K562 (cell line): ENCODE results near the gene SPX. TPM values are rescaled to one million over a fixed set of nuclear protein-coding genes. Genes with fewer than 3 reads are reported as not detected.

Source experiments
- ATAC-seq: fragments of 200-7000 bp; cut with Tn5 transposase; 3 replicates; pipeline ENCODE4 v1.9.1; 2020; ENCODE audit warnings: moderate library complexity
- BruUV-seq: library from RNA; stranded (reverse); fragments of 400-500 nt; replicated peaks from 2 replicates; lab custom pipeline; 2021; lab: Mats Ljungman, UMichigan
- CTCF ChIA-PET: fragments of 300-600 bp; formaldehyde crosslinking; extraction: SDS; loops from one replicate; lab custom pipeline; 2021; ENCODE audit warnings: low intra/inter-chr PET ratio; lab: Yijun Ruan, JAX
- POLR2A ChIA-PET: fragments of 300-600, 350-650 bp; sonication (Branson Sonifier 250); formaldehyde crosslinking; extraction: SDS; loops from one replicate; lab custom pipeline; 2021; ENCODE audit warnings: antibody characterized with exemption, inconsistent platforms; lab: Yijun Ruan, JAX
- DNase-seq, 4 experiments: peaks; one replicate each; pipeline versions ENCODE4 v3.0.0 to v3.0.0-alpha.2; 2011 to 2018; ENCODE audit warnings: low spot score in 3 of 4, mixed read lengths in 3 of 4; ENCODE audit errors: extremely low read depth in 1 of 4
- FAIRE-seq: peaks from 2 replicates; lab custom pipeline; 2011; peaks lifted over from hg19 to GRCh38; lab: Jason Lieb, UNC
- H2AFZ ChIP-seq: 2 replicates; pipeline ENCODE4 v1.6.0; 2011; ENCODE audit warnings: low read depth, low read length, control low read depth, inconsistent platforms
- H3K27ac ChIP-seq: fragments of 200-600 bp; 3 replicates; pipeline ENCODE4 v1.8.0; 2011; ENCODE audit warnings: low read depth, mild to moderate bottlenecking, control low read depth, inconsistent platforms, low read length, moderate library complexity, mixed read lengths; ENCODE audit errors: extremely low read depth
- H3K27me3 ChIP-seq, 2 experiments: fragments of 300-600 bp in 1 of 2; 2 replicates in 1 of 2; 3 replicates in 1 of 2; pipeline versions ENCODE4 v1.6.0 to v1.8.0; 2011; ENCODE audit warnings: inconsistent platforms in 2 of 2, low read length in 2 of 2, mild to moderate bottlenecking in 1 of 2, mixed read lengths in 1 of 2, moderate library complexity in 1 of 2; ENCODE audit not compliant: control insufficient read depth in 2 of 2, insufficient read depth in 2 of 2
- H3K36me3 ChIP-seq: fragments of 300-600 bp; 3 replicates; pipeline ENCODE4 v1.8.0; 2011; ENCODE audit warnings: mild to moderate bottlenecking, low read length, inconsistent platforms; ENCODE audit not compliant: control insufficient read depth, insufficient read depth
- H3K4me1 ChIP-seq, 2 experiments: fragments of 200-600 bp in 1 of 2; replicated peaks in 1 of 2; 2 replicates in 1 of 2; 3 replicates in 1 of 2; pipeline versions ENCODE4 v1.5.1 to v1.8.0; 2011; ENCODE audit warnings: inconsistent platforms in 2 of 2, low read length in 2 of 2, mild to moderate bottlenecking in 1 of 2, mixed read lengths in 1 of 2, moderate library complexity in 1 of 2; ENCODE audit not compliant: control insufficient read depth in 2 of 2, insufficient read depth in 2 of 2
- H3K4me2 ChIP-seq: 2 replicates; pipeline ENCODE4 v1.6.1; 2011; ENCODE audit warnings: low read length, control low read depth, inconsistent platforms, mixed read lengths; ENCODE audit not compliant: insufficient read depth
- H3K4me3 ChIP-seq: fragments of 200-600 bp; sonication (generic), shearing (Covaris generic); 2 replicates; pipeline ENCODE4 v1.5.1; 2016; ENCODE audit warnings: control low read depth, inconsistent platforms
- H3K79me2 ChIP-seq: fragments of 200-600 bp; 3 replicates; pipeline ENCODE4 v1.8.0; 2011; ENCODE audit warnings: low read length, inconsistent platforms; ENCODE audit not compliant: control insufficient read depth, insufficient read depth
- H3K9ac ChIP-seq, 2 experiments: 2 replicates each; pipeline versions ENCODE4 v1.6.0 to v1.6.1; 2011; ENCODE audit warnings: low read depth in 2 of 2, low read length in 2 of 2, control low read depth in 1 of 2, inconsistent platforms in 1 of 2, mild to moderate bottlenecking in 1 of 2, mixed read lengths in 1 of 2; ENCODE audit not compliant: insufficient read depth in 1 of 2
- H3K9me1 ChIP-seq: one replicate; pipeline ENCODE4 v1.6.0; 2011; ENCODE audit warnings: inconsistent platforms, mild to moderate bottlenecking, low read length, moderate library complexity; ENCODE audit not compliant: control insufficient read depth, insufficient read depth
- H3K9me3 ChIP-seq: replicated peaks from 2 replicates; pipeline ENCODE4 v1.5.1; 2011; ENCODE audit warnings: low read depth, low read length, inconsistent platforms; ENCODE audit not compliant: control insufficient read depth, insufficient read depth
- H4K20me1 ChIP-seq: replicated peaks from 2 replicates; pipeline ENCODE4 v1.6.1; 2011; ENCODE audit warnings: low read length, inconsistent platforms, mixed read lengths; ENCODE audit not compliant: control insufficient read depth, insufficient read depth
- ID3 ChIP-seq, 2 experiments: fragments of 250-450 bp in 1 of 2; fragments of 450-650 bp in 1 of 2; sonication (Bioruptor Pico) in 1 of 2; IDR thresholded peaks; 2 replicates each; pipeline versions ENCODE4 v1.6.1 to v1.8.0; 2016 to 2021; ENCODE audit warnings: mild to moderate bottlenecking in 2 of 2, moderate library complexity in 2 of 2, missing compliant biosample characterization in 1 of 2, missing genetic modification characterization in 1 of 2
- NR0B1 ChIP-seq: fragments of 450-650 bp; IDR thresholded peaks from one replicate; pipeline ENCODE4 v1.6.1; 2018; ENCODE audit warnings: mild to moderate bottlenecking, moderate library complexity; ENCODE audit not compliant: partially characterized antibody
- ZBTB8A ChIP-seq: fragments of 450-650 bp; IDR thresholded peaks from 2 replicates; pipeline ENCODE4 v1.6.1; 2018; ENCODE audit warnings: mild to moderate bottlenecking, moderate library complexity; ENCODE audit not compliant: partially characterized antibody
- WGBS: fragments of 100-300 bp; shearing (Covaris generic); methylation state at CpG from one replicate; pipeline ENCODE4 v1.1.6; 2016; ENCODE audit warnings: low coverage, mixed read lengths; ENCODE audit not compliant: insufficient coverage; ENCODE audit errors: missing lambda C conversion rate; 5-methylcytosine and 5-hydroxymethylcytosine counted together
- in situ Hi-C: fragments of 300-500 bp; cut with MboI; formaldehyde crosslinking; loops from 4 replicates; pipeline ENCODE4 v1.15.0; 2018; ENCODE audit warnings: inconsistent platforms, mixed read lengths
- intact Hi-C: fragments of 100-400 bp; cut with micrococcal nuclease; formaldehyde crosslinking; loops from 2 replicates; pipeline ENCODE4 v1.14.2; 2022
- polyA plus RNA-seq, 8 experiments: library from polyadenylated mRNA; depleted of rRNA in 4 of 8; stranded (reverse) in 5 of 8; unstranded in 3 of 8; fragments of >200 nt; fragmentation: Nextera tagmentation in 2 of 8; fragmentation: Illumina TruSeq in 1 of 8; extraction: Ambion mirVana in 2 of 8; extraction: Trizol in 1 of 8; gene quantifications; 2 replicates each; pipeline versions ENCODE4 v1.2.1 to v1.2.3, GENCODE V29; 2011 to 2014; ENCODE audit warnings: inconsistent platforms in 1 of 8, missing spikeins in 1 of 8
- total RNA-seq, 7 experiments: library from RNA; depleted of rRNA in 6 of 7; stranded (reverse); fragments of >200 nt in 6 of 7; fragmentation: Illumina TruSeq in 2 of 7; extraction: Trizol in 2 of 7; gene quantifications; 2 replicates each; pipeline versions ENCODE4 v1.2.1 to v1.2.3, GENCODE V29; 2011 to 2021; ENCODE audit warnings: low replicate concordance in 1 of 7

Gene SPX
- total and polyA plus RNA-seq, 9 of the 15 experiments (the other 6 are each of a cell fraction or from before 2014, with no cell fraction given) = 0.06 to 0.40 (median 0.14) TPM

GRCh38 chr12:21528953-21529352, 2.9 kb downstream of the SPX start (continued):
- no peak for TF ChIP-seq ID3 (CRISPR knock-in tag; IDR thresholded peaks at IDR 0.05)
- no peak for TF ChIP-seq ID3 (tag; IDR thresholded peaks at IDR 0.05)
- TF ChIP-seq, all 486 proteins: peak for 0

- POLR2A ChIA-PET = no interaction called here
Observed at GRCh38 chr12:21529456-21529855, 3.4 kb downstream of the SPX start.

More at GRCh38 chr12:21529456-21529855, 3.4 kb downstream of the SPX start:
- H3K9me1 ChIP-seq = no peaks in the 10 kb centered on the region
- in situ Hi-C loops (no loop called here), intact Hi-C loops (no loop called here)
- CTCF ChIA-PET = no interaction called here
- no peak overlapping the region for H2AFZ ChIP-seq
- peaks cover 0 to 8% of the 10 kb centered on the region in 2 experiments; a peak in 2 of 5 replicates for H3K4me1 ChIP-seq
- DNase-seq (no peak), FAIRE-seq (no peak), ATAC-seq (no peak)
- no peaks in the 10 kb centered on the region for H4K20me1 ChIP-seq
- H3K4me3 ChIP-seq = no peak overlapping the region
- TF ChIP-seq NR0B1 (no peak), ZBTB8A (no peak)
- no peak overlapping the region for H3K27ac ChIP-seq
- H3K27me3 ChIP-seq = peaks cover 4 to 13% of the 10 kb centered on the region in 2 experiments; a peak in 3 of 5 replicates
- H3K4me2 ChIP-seq = no peak overlapping the region
- no peaks in the 10 kb centered on the region for H3K79me2 ChIP-seq
- no peak overlapping the region for H3K9ac ChIP-seq
- no peaks in the 10 kb centered on the region for H3K36me3 ChIP-seq
- H3K9me3 ChIP-seq = no peaks in the 10 kb centered on the region
- BruUV-seq = no TSS peak
- WGBS = 11% methylated on average over 2 of the region's 2 CpGs
